HFF-Myc (cell line): ENCODE measurements around the gene ZBED4.

ENCODE experiments used
- DNase-seq: peaks from one replicate; pipeline ENCODE4 v3.0.0-alpha.2; 2011; ENCODE audit warnings: low read depth; ENCODE audit errors: extremely low read depth
- H3K4me3 ChIP-seq: replicated peaks from 2 replicates; pipeline ENCODE4 v1.5.1; 2011; ENCODE audit warnings: low read depth, mild to moderate bottlenecking, control low read depth, low read length
- CTCF ChIP-seq: IDR thresholded peaks from 2 replicates; pipeline ENCODE4 v1.5.1; 2012; ENCODE audit warnings: mild to moderate bottlenecking, low read depth, low read length, control low read depth; ENCODE audit errors: missing control alignments

Gene ZBED4

GRCh38 chr22:49893025-49893424 is 39.4 kb downstream of the ZBED4 start:
- no peak for TF ChIP-seq CTCF
- H3K4me3 ChIP-seq = no peak overlapping the region
- no peak for DNase-seq

GRCh38 chr22:49894322-49895054 is 40.8 kb downstream of the ZBED4 start:
- TF ChIP-seq CTCF = no peak
- H3K4me3 ChIP-seq = no peak overlapping the region
- peak; percentile 3 for DNase-seq

- DNase-seq = no peak
- no peak for TF ChIP-seq CTCF
- H3K4me3 ChIP-seq = no peak overlapping the region
Observed at GRCh38 chr22:49896201-49896600, 42.6 kb downstream of the ZBED4 start.

- no peak for TF ChIP-seq CTCF
- no peak for DNase-seq
- no peak overlapping the region for H3K4me3 ChIP-seq
Observed at GRCh38 chr22:49897015-49897684, 43.5 kb downstream of the ZBED4 start.

GRCh38 chr22:49899530-49899929 is 45.9 kb downstream of the ZBED4 start:
- DNase-seq = no peak
- no peak for TF ChIP-seq CTCF
- no peak overlapping the region for H3K4me3 ChIP-seq

GRCh38 chr22:49900441-49901230 is 47.0 kb downstream of the ZBED4 start:
- DNase-seq = peak; percentile 4
- no peak for TF ChIP-seq CTCF
- H3K4me3 ChIP-seq = no peak overlapping the region
